Mesodermal cell (in vitro differentiated cells): Measurements from ENCODE around the gene LRRK1.

Experiments
- H3K27ac ChIP-seq: 2 replicates; pipeline ENCODE4 v1.7.0; 2013; ENCODE audit warnings: mild to moderate bottlenecking, low read depth, low read length, moderate library complexity; ENCODE audit not compliant: severe bottlenecking
- H3K36me3 ChIP-seq: 2 replicates; pipeline ENCODE4 v1.7.1; 2013; ENCODE audit warnings: mild to moderate bottlenecking, low read length, moderate library complexity; ENCODE audit not compliant: control insufficient read depth, insufficient read depth
- H3K4me1 ChIP-seq: one replicate; pipeline ENCODE4 v1.7.1; 2013; ENCODE audit warnings: mild to moderate bottlenecking, low read length; ENCODE audit not compliant: insufficient read depth, control insufficient read depth, poor library complexity, severe bottlenecking
- H3K4me3 ChIP-seq: 2 replicates; pipeline ENCODE4 v1.7.0; 2013; ENCODE audit warnings: low read length, control low read depth, mild to moderate bottlenecking; ENCODE audit not compliant: insufficient read depth, poor library complexity, severe bottlenecking; ENCODE audit errors: extremely low read depth
- H3K9me3 ChIP-seq: 2 replicates; pipeline ENCODE4 v1.7.1; 2013; ENCODE audit warnings: mild to moderate bottlenecking, low read length, moderate library complexity; ENCODE audit not compliant: control insufficient read depth
- whole genome bisulfite sequencing, 2 experiments: methylation state at CpG; one replicate each; pipeline ENCODE4 v1.1.5; 2013; ENCODE audit warnings: missing lambda C conversion rate in 2 of 2; ENCODE audit not compliant: insufficient coverage in 2 of 2; 5-methylcytosine and 5-hydroxymethylcytosine counted together

The LRRK1 gene

GRCh38 chr15:101084801-101085200, 165.6 kb downstream of the LRRK1 start:
- WGBS, 2 experiments, result 85 to 92% methylated on average over 7 to 8 of the region's 10 CpGs
- Histone ChIP-seq H3K4me1 (no peaks in the 10 kb centered on the region), H3K9me3 (no peaks in the 10 kb centered on the region), H3K4me3 (no peak overlapping the region), H3K36me3 (no peaks in the 10 kb centered on the region), H3K27ac (no peak overlapping the region)

GRCh38 chr15:101085311-101085700, 166.1 kb downstream of the LRRK1 start:
- no peaks in the 10 kb centered on the region for H3K9me3 ChIP-seq
- H3K4me1 ChIP-seq, result no peaks in the 10 kb centered on the region
- WGBS, 2 experiments, result 88 to 96% methylated on average over 6 to 8 of the region's 10 CpGs
- H3K27ac ChIP-seq, result no peak overlapping the region
- no peaks in the 10 kb centered on the region for H3K36me3 ChIP-seq
- H3K4me3 ChIP-seq, result no peak overlapping the region

DNA sequence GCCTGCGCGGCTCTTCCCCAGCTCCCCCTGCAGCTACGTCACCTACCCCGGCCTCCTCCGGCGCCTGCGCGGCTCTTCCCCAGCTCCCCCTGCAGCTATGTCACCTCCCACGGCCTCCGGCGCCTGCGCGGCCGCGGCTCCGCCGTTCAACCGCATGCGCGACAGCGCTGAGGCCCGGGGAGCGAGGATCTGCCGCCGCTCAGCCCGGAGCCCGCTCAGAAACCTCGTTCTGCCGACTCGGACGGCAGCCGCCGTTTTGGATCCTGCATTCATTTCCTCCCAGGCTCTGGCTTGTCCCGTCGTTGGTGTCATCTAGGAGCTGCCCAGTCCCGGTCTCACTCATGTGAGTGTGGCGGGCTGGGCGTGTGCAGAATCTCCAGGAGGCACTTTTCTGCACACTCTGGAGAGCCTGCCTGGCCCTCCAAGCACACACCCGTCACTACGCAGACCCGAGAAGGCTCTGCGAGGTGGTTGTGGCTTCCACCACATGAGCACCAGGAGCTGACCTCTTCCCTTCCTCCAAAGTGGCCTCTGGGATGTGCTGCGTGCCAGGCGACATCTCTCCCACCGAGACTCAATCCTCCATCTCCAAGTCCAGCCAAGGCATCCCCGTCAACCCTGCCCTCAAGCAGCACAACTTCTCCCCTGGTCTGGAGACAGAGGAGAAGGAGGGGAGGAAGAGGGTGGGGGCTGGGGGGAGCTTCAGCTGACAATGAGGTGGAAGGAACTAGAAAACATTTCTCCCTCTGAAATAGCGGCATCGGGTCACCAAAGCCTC, 167.4 kb downstream of the LRRK1 start:
- Histone ChIP-seq H3K4me1 (peaks cover 6% of the 10 kb centered on the region), H3K9me3 (no peaks in the 10 kb centered on the region), H3K4me3 (no peak overlapping the region), H3K36me3 (no peaks in the 10 kb centered on the region), H3K27ac (no peak overlapping the region)
- 93 to 97% methylated on average over 39 to 44 of the region's 48 CpGs for WGBS, 2 experiments

GRCh38 chr15:101087172-101087769, 168.1 kb downstream of the LRRK1 start:
- Histone ChIP-seq H3K9me3 (no peaks in the 10 kb centered on the region), H3K36me3 (no peaks in the 10 kb centered on the region), H3K4me1 (peaks cover 13% of the 10 kb centered on the region), H3K4me3 (no peak overlapping the region), H3K27ac (no peak overlapping the region)
- WGBS, 2 experiments, result 91% methylated on average over 7 to 10 of the region's 10 CpGs

- H3K4me1 ChIP-seq, result peaks cover 13% of the 10 kb centered on the region
- H3K9me3 ChIP-seq, result no peaks in the 10 kb centered on the region
- H3K4me3 ChIP-seq, result no peak overlapping the region
- no peaks in the 10 kb centered on the region for H3K36me3 ChIP-seq
- 80 to 85% methylated on average over 3 of the region's 6 CpGs for WGBS, 2 experiments
- no peak overlapping the region for H3K27ac ChIP-seq
Observed at GRCh38 chr15:101088271-101088670, 169.1 kb downstream of the LRRK1 start.

DNA sequence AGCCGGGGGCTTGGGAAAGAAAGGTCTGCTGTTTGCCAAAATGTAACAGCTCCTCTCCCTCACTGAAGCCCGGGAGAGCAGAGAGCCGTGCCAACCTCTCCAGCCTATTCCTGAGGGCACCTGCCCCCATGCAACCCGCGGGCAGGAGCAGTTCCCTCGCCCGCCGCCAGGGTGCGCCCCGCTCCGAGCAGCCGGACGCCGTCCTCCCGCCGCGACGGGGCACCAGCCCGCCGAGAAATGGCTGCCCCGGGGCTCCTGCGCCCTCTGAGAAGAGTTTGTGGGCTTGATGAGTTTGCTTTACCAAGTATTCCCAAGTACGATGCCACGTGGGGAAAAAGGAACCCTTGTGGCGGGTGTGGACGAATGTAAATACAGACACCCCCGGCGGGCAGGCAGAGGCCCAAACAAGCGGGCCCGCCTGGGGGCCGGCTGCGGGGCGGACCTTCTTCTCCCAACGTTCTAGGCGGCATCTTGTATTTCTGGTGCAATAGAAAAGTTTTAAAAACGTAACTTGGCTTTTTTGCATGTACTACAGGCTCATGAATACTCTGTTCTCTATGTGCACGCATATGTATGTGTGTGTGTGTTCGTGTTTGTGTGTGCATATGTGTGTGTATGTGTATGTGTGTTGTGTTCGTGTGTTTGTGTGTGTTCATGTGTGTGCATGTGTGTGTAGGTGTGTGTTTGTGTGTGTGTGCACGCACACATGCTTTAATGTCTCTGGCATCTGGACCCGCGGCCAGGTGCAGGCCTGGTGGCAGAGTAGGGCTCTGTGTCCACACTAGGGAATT, 169.8 kb downstream of the LRRK1 start:
- H3K4me1 ChIP-seq, result peaks cover 13% of the 10 kb centered on the region
- H3K27ac ChIP-seq, result no peak overlapping the region
- no peaks in the 10 kb centered on the region for H3K36me3 ChIP-seq
- no peaks in the 10 kb centered on the region for H3K9me3 ChIP-seq
- WGBS, 2 experiments, result 39 to 53% methylated on average over 30 to 35 of the region's 42 CpGs
- no peak overlapping the region for H3K4me3 ChIP-seq

- no peak overlapping the region for H3K27ac ChIP-seq
- WGBS, 2 experiments, result 89% methylated on average over 1 to 3 of the region's 9 CpGs
- no peaks in the 10 kb centered on the region for H3K9me3 ChIP-seq
- no peaks in the 10 kb centered on the region for H3K36me3 ChIP-seq
- no peak overlapping the region for H3K4me3 ChIP-seq
- peaks cover 13% of the 10 kb centered on the region for H3K4me1 ChIP-seq
Observed at GRCh38 chr15:101089579-101090427, 170.6 kb downstream of the LRRK1 start.

- Histone ChIP-seq H3K4me3 (no peak overlapping the region), H3K4me1 (peaks cover 13% of the 10 kb centered on the region), H3K9me3 (no peaks in the 10 kb centered on the region), H3K36me3 (no peaks in the 10 kb centered on the region), H3K27ac (no peak overlapping the region)
- 100% methylated on average over 2 of the region's 2 CpGs for WGBS, 2 experiments
Observed at GRCh38 chr15:101090428-101090790, 171.3 kb downstream of the LRRK1 start.

DNA sequence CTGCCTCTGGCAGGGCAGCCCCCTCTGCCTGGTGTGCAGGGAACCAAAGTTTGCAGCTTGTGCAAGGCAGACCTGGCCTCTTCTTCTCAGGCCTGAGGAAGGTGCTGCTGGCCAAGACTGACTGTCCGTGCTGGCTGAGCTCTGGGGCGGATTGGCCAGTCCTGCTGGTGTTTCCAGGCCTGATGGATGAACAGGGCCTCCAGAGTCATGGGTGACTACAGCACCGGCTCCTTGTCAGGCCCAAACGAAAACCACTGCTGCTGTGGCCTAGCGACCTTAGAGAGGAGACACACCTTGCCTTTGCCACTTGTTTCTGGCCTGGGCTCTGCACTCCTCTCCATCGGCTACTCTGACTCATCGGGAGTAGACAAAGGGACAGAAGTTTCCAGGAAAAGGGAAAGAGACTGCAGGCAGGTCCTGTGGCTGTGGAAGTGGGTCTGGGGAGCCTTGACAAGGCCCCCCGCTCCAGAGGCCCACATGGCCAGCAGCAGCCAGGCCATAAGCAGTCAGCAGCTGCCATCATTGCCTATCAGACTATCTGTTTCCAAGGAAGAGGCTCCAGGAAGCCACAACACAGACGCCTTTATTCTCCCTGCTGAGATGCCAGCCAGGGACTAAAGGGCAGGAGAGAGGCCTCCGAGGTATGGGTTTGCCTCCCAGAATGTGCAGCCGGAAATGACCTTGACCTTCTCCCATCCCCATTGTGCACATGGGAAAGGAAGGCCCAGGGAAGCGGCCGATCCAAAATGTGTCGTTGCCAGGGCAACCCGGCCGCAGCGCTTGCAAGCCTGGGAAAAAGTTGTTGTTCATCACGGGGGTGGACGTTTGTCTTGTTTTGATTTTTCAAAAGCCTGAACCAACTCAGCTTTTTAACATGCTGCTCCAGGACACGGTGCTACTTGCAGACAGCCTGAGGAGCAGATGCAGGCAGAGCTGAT, 172.2 kb downstream of the LRRK1 start:
- Histone ChIP-seq H3K4me1 (peaks cover 13% of the 10 kb centered on the region), H3K36me3 (no peaks in the 10 kb centered on the region), H3K27ac (peak overlapping the region; percentile 84), H3K9me3 (no peaks in the 10 kb centered on the region), H3K4me3 (no peak overlapping the region)
- 85 to 88% methylated on average over 15 to 19 of the region's 20 CpGs for WGBS, 2 experiments
